ACC112 (cell line): ENCODE measurements around the gene OR10J5.

ENCODE experiments used
- H2AFZ ChIP-seq: fragments of 200-600 bp; sonication (generic); one replicate; pipeline ENCODE4 v1.6.0; 2017; ENCODE audit warnings: antibody characterized with exemption, low read length; ENCODE audit not compliant: unreplicated experiment
- H3K27ac ChIP-seq: fragments of 200-600 bp; sonication (generic); 2 replicates; pipeline ENCODE4 v1.5.1; 2014; ENCODE audit warnings: low read depth, mild to moderate bottlenecking, antibody characterized with exemption, low read length, moderate library complexity
- H3K27me3 ChIP-seq: fragments of 200-600 bp; sonication (generic); 2 replicates; pipeline ENCODE4 v1.6.1; 2014; ENCODE audit warnings: mild to moderate bottlenecking, antibody characterized with exemption, low read length, moderate library complexity, mixed read lengths; ENCODE audit not compliant: insufficient read depth
- H3K36me3 ChIP-seq: fragments of 200-600 bp; sonication (generic); 2 replicates; pipeline ENCODE4 v1.6.1; 2016; ENCODE audit warnings: mild to moderate bottlenecking, antibody characterized with exemption, low read length, moderate library complexity, mixed read lengths; ENCODE audit not compliant: insufficient read depth
- H3K4me1 ChIP-seq: fragments of 200-600 bp; sonication (generic); one replicate; pipeline ENCODE4 v1.6.1; 2016; ENCODE audit warnings: low read length, mixed read lengths; ENCODE audit not compliant: insufficient read depth, unreplicated experiment, control insufficient read depth
- H3K4me3 ChIP-seq: fragments of 200-600 bp; sonication (generic); 2 replicates; pipeline ENCODE4 v1.5.1; 2014; ENCODE audit warnings: mild to moderate bottlenecking, low read depth, low read length
- H3K79me2 ChIP-seq: fragments of 200-600 bp; sonication (generic); one replicate; pipeline ENCODE4 v1.6.0; 2016; ENCODE audit warnings: low read length; ENCODE audit not compliant: control insufficient read depth, unreplicated experiment, insufficient read depth

The OR10J5 gene

GRCh38 chr1:159535907-159536306, at the start of gene OR10J5:
Gene OR10J5 (minus strand): TSS chr1:159536007. CDS start chr1:159536007, 0 bp downstream.
- H3K4me1 ChIP-seq, result no peaks in the 10 kb centered on the region
- H3K4me3 ChIP-seq, result no peak within 1 kb of the TSS
- H2AFZ ChIP-seq, result no peak within 1 kb of the TSS
- H3K36me3 ChIP-seq, result no peaks in the 10 kb centered on the region
- no peaks in the 10 kb centered on the region for H3K27me3 ChIP-seq
- H3K27ac ChIP-seq, result no peak within 1 kb of the TSS
- H3K79me2 ChIP-seq, result no peaks in the 10 kb centered on the region

GRCh38 chr1:159584536-159584935, 48.7 kb upstream of the OR10J5 start:
- Histone ChIP-seq H2AFZ (no peak overlapping the region), H3K4me1 (no peaks in the 10 kb centered on the region), H3K27me3 (no peaks in the 10 kb centered on the region), H3K27ac (no peak overlapping the region), H3K4me3 (no peak overlapping the region), H3K79me2 (no peaks in the 10 kb centered on the region), H3K36me3 (no peaks in the 10 kb centered on the region)

- H3K4me3 ChIP-seq, result no peak overlapping the region
- H3K36me3 ChIP-seq, result no peaks in the 10 kb centered on the region
- no peaks in the 10 kb centered on the region for H3K4me1 ChIP-seq
- no peak overlapping the region for H3K27ac ChIP-seq
- no peaks in the 10 kb centered on the region for H3K27me3 ChIP-seq
- no peak overlapping the region for H2AFZ ChIP-seq
- no peaks in the 10 kb centered on the region for H3K79me2 ChIP-seq
Measured at GRCh38 chr1:159581422-159581821, 45.6 kb upstream of the OR10J5 start.

GRCh38 chr1:159580340-159580739, 44.5 kb upstream of the OR10J5 start:
- Histone ChIP-seq H2AFZ (no peak overlapping the region), H3K79me2 (no peaks in the 10 kb centered on the region), H3K27me3 (no peaks in the 10 kb centered on the region), H3K27ac (no peak overlapping the region), H3K36me3 (no peaks in the 10 kb centered on the region), H3K4me1 (no peaks in the 10 kb centered on the region), H3K4me3 (no peak overlapping the region)

GRCh38 chr1:159577446-159577845, 41.6 kb upstream of the OR10J5 start:
- no peaks in the 10 kb centered on the region for H3K79me2 ChIP-seq
- no peak overlapping the region for H3K4me3 ChIP-seq
- H2AFZ ChIP-seq, result no peak overlapping the region
- H3K4me1 ChIP-seq, result no peaks in the 10 kb centered on the region
- H3K27ac ChIP-seq, result no peak overlapping the region
- H3K36me3 ChIP-seq, result no peaks in the 10 kb centered on the region
- H3K27me3 ChIP-seq, result no peaks in the 10 kb centered on the region

GRCh38 chr1:159562680-159563079, 26.9 kb upstream of the OR10J5 start:
- H3K27ac ChIP-seq, result no peak overlapping the region
- H3K4me3 ChIP-seq, result no peak overlapping the region
- H2AFZ ChIP-seq, result no peak overlapping the region
- H3K27me3 ChIP-seq, result no peaks in the 10 kb centered on the region
- no peaks in the 10 kb centered on the region for H3K36me3 ChIP-seq
- H3K4me1 ChIP-seq, result no peaks in the 10 kb centered on the region
- no peaks in the 10 kb centered on the region for H3K79me2 ChIP-seq

GRCh38 chr1:159561497-159561896, 25.7 kb upstream of the OR10J5 start:
- Histone ChIP-seq H3K27me3 (no peaks in the 10 kb centered on the region), H3K4me1 (no peaks in the 10 kb centered on the region), H2AFZ (no peak overlapping the region), H3K36me3 (no peaks in the 10 kb centered on the region), H3K79me2 (no peaks in the 10 kb centered on the region), H3K27ac (no peak overlapping the region), H3K4me3 (no peak overlapping the region)

GRCh38 chr1:159560599-159560998, 24.8 kb upstream of the OR10J5 start:
- Histone ChIP-seq H3K4me3 (no peak overlapping the region), H3K27me3 (no peaks in the 10 kb centered on the region), H3K4me1 (no peaks in the 10 kb centered on the region), H2AFZ (no peak overlapping the region), H3K36me3 (no peaks in the 10 kb centered on the region), H3K79me2 (no peaks in the 10 kb centered on the region), H3K27ac (no peak overlapping the region)

GRCh38 chr1:159556931-159557369, 21.1 kb upstream of the OR10J5 start:
- Histone ChIP-seq H3K4me3 (no peak overlapping the region), H3K79me2 (no peaks in the 10 kb centered on the region), H3K27ac (no peak overlapping the region), H3K27me3 (no peaks in the 10 kb centered on the region), H3K4me1 (no peaks in the 10 kb centered on the region), H2AFZ (no peak overlapping the region), H3K36me3 (no peaks in the 10 kb centered on the region)

GRCh38 chr1:159554696-159555095, 18.9 kb upstream of the OR10J5 start:
- Histone ChIP-seq H3K79me2 (no peaks in the 10 kb centered on the region), H3K27ac (no peak overlapping the region), H2AFZ (no peak overlapping the region), H3K27me3 (no peaks in the 10 kb centered on the region), H3K4me1 (no peaks in the 10 kb centered on the region), H3K36me3 (no peaks in the 10 kb centered on the region), H3K4me3 (no peak overlapping the region)

GRCh38 chr1:159554261-159554660, 18.5 kb upstream of the OR10J5 start:
- Histone ChIP-seq H3K36me3 (no peaks in the 10 kb centered on the region), H3K4me1 (no peaks in the 10 kb centered on the region), H3K79me2 (no peaks in the 10 kb centered on the region), H2AFZ (no peak overlapping the region), H3K27me3 (no peaks in the 10 kb centered on the region), H3K4me3 (no peak overlapping the region), H3K27ac (no peak overlapping the region)
